ENCODE results near the gene PRDM11. TPM values are rescaled to one million over a fixed set of nuclear protein-coding genes. Genes with fewer than 3 reads are reported as not detected.

The PRDM11 gene
- total RNA-seq, 1 donor from 2014 or later = 1.4 TPM

GRCh38 chr11:45145379-45146071 lies 914 bp upstream of the PRDM11 start:
- H3K4me3 Mint-ChIP-seq = peak overlapping the region; percentile 78
- H3K4me1 Mint-ChIP-seq = peaks cover 19% of the 10 kb centered on the region
- H3K36me3 Mint-ChIP-seq (ENCODE audit: low read depth) = peaks cover 3% of the 10 kb centered on the region
- peak overlapping the region; percentile 12 for H3K27ac Mint-ChIP-seq
- intact Hi-C loops (cut with micrococcal nuclease) = loop anchor here (5.0 to 10.0 kb wide), 2 partner anchors 283 to 571 kb away; no protein-coding TSS in a partner anchor
- peaks cover 56% of the 10 kb centered on the region for H3K27me3 Mint-ChIP-seq
- DNase-seq = peak; percentile 59
- H3K9me3 Mint-ChIP-seq = peaks cover 7% of the 10 kb centered on the region

GRCh38 chr11:45147017-45147728 lies 734 bp downstream of the PRDM11 start:
- intact Hi-C loops (cut with micrococcal nuclease) = loop anchor here (1.0 to 10.0 kb wide), 3 partner anchors 192 to 572 kb away; no protein-coding TSS in a partner anchor

GRCh38 chr11:45147891-45148675 lies 1.6 kb downstream of the PRDM11 start:
- Mint-ChIP-seq H3K4me3 (peak overlapping the region; percentile 82), H3K27ac (no peak overlapping the region), H3K4me1 (peaks cover 10% of the 10 kb centered on the region), H3K36me3 (ENCODE audit: low read depth) (peaks cover 3% of the 10 kb centered on the region), H3K9me3 (peaks cover 8% of the 10 kb centered on the region), H3K27me3 (peaks cover 35% of the 10 kb centered on the region)
- intact Hi-C loops (cut with micrococcal nuclease) = loop anchor here (1.0 to 10.0 kb wide), 3 partner anchors 191 to 573 kb away; no protein-coding TSS in a partner anchor
- DNase-seq = no peak

More at GRCh38 chr11:45147017-45147728, 734 bp downstream of the PRDM11 start:
- peak overlapping the region; percentile 83 for H3K27ac Mint-ChIP-seq
- H3K4me3 Mint-ChIP-seq = peak overlapping the region; percentile 82
- DNase-seq = peak; percentile 98
- H3K9me3 Mint-ChIP-seq = peaks cover 8% of the 10 kb centered on the region
- H3K4me1 Mint-ChIP-seq = peaks cover 12% of the 10 kb centered on the region
- peaks cover 3% of the 10 kb centered on the region for H3K36me3 Mint-ChIP-seq (ENCODE audit: low read depth)
- peaks cover 44% of the 10 kb centered on the region for H3K27me3 Mint-ChIP-seq

GRCh38 chr11:45149483-45150056 lies 3.1 kb downstream of the PRDM11 start:
- Mint-ChIP-seq H3K27ac (no peak overlapping the region), H3K36me3 (ENCODE audit: low read depth) (peaks cover 3% of the 10 kb centered on the region), H3K9me3 (peaks cover 8% of the 10 kb centered on the region), H3K4me3 (no peak overlapping the region), H3K27me3 (peaks cover 22% of the 10 kb centered on the region), H3K4me1 (peaks cover 10% of the 10 kb centered on the region)
- no peak for DNase-seq
- intact Hi-C loops (cut with micrococcal nuclease) = loop anchor here (5.0 to 10.0 kb wide), 2 partner anchors 287 to 575 kb away; no protein-coding TSS in a partner anchor

- Mint-ChIP-seq H3K4me3 (no peak overlapping the region), H3K9me3 (peaks cover 8% of the 10 kb centered on the region), H3K27me3 (peaks cover 16% of the 10 kb centered on the region), H3K36me3 (ENCODE audit: low read depth) (peaks cover 3% of the 10 kb centered on the region), H3K4me1 (peaks cover 10% of the 10 kb centered on the region), H3K27ac (no peak overlapping the region)
- intact Hi-C loops (cut with micrococcal nuclease) = no loop called here
- DNase-seq = no peak
These were observed 3.9 kb downstream of the PRDM11 start for GRCh38 chr11:45150301-45150700.

GRCh38 chr11:45150943-45151342 lies 4.5 kb downstream of the PRDM11 start:
- intact Hi-C loops (cut with micrococcal nuclease) = no loop called here
- peaks cover 6% of the 10 kb centered on the region for H3K4me1 Mint-ChIP-seq
- peaks cover 10% of the 10 kb centered on the region for H3K27me3 Mint-ChIP-seq
- no peak overlapping the region for H3K4me3 Mint-ChIP-seq
- peaks cover 2% of the 10 kb centered on the region for H3K36me3 Mint-ChIP-seq (ENCODE audit: low read depth)
- no peak for DNase-seq
- no peak overlapping the region for H3K27ac Mint-ChIP-seq
- H3K9me3 Mint-ChIP-seq = peaks cover 8% of the 10 kb centered on the region

GRCh38 chr11:45151362-45151982 lies 5.0 kb downstream of the PRDM11 start:
- Mint-ChIP-seq H3K4me3 (no peak overlapping the region), H3K27ac (no peak overlapping the region), H3K27me3 (peaks cover 5% of the 10 kb centered on the region), H3K36me3 (ENCODE audit: low read depth) (peaks cover 2% of the 10 kb centered on the region), H3K4me1 (peaks cover 5% of the 10 kb centered on the region), H3K9me3 (peaks cover 8% of the 10 kb centered on the region)
- DNase-seq = no peak
- intact Hi-C loops (cut with micrococcal nuclease) = no loop called here

GRCh38 chr11:45152740-45153595 lies 6.5 kb downstream of the PRDM11 start:
- Mint-ChIP-seq H3K36me3 (ENCODE audit: low read depth) (peaks cover 2% of the 10 kb centered on the region), H3K4me1 (no peaks in the 10 kb centered on the region), H3K27me3 (peaks cover 5% of the 10 kb centered on the region), H3K27ac (no peak overlapping the region), H3K9me3 (peaks cover 8% of the 10 kb centered on the region), H3K4me3 (no peak overlapping the region)
- DNase-seq = no peak
- intact Hi-C loops (cut with micrococcal nuclease) = no loop called here

GRCh38 chr11:45154276-45154675 lies 7.8 kb downstream of the PRDM11 start:
- no peaks in the 10 kb centered on the region for H3K4me1 Mint-ChIP-seq
- H3K27me3 Mint-ChIP-seq = no peaks in the 10 kb centered on the region
- intact Hi-C loops (cut with micrococcal nuclease) = no loop called here
- peaks cover 8% of the 10 kb centered on the region for H3K9me3 Mint-ChIP-seq
- no peak for DNase-seq
- no peak overlapping the region for H3K27ac Mint-ChIP-seq
- no peak overlapping the region for H3K4me3 Mint-ChIP-seq
- peaks cover 2% of the 10 kb centered on the region for H3K36me3 Mint-ChIP-seq (ENCODE audit: low read depth)

GRCh38 chr11:45155058-45155551 lies 8.7 kb downstream of the PRDM11 start:
- no peak overlapping the region for H3K4me3 Mint-ChIP-seq
- DNase-seq = no peak
- intact Hi-C loops (cut with micrococcal nuclease) = no loop called here
- H3K9me3 Mint-ChIP-seq = peaks cover 5% of the 10 kb centered on the region
- H3K27me3 Mint-ChIP-seq = no peaks in the 10 kb centered on the region
- H3K4me1 Mint-ChIP-seq = no peaks in the 10 kb centered on the region
- peak overlapping the region; percentile 17 for H3K27ac Mint-ChIP-seq
- H3K36me3 Mint-ChIP-seq (ENCODE audit: low read depth) = peaks cover under 1% of the 10 kb centered on the region

GRCh38 chr11:45155627-45156180 lies 9.3 kb downstream of the PRDM11 start:
- no peak overlapping the region for H3K4me3 Mint-ChIP-seq
- H3K27ac Mint-ChIP-seq = no peak overlapping the region
- H3K4me1 Mint-ChIP-seq = no peaks in the 10 kb centered on the region
- no peaks in the 10 kb centered on the region for H3K9me3 Mint-ChIP-seq
- intact Hi-C loops (cut with micrococcal nuclease) = no loop called here
- no peaks in the 10 kb centered on the region for H3K36me3 Mint-ChIP-seq (ENCODE audit: low read depth)
- DNase-seq = no peak
- no peaks in the 10 kb centered on the region for H3K27me3 Mint-ChIP-seq

GRCh38 chr11:45156201-45156600 lies 9.8 kb downstream of the PRDM11 start:
- no peaks in the 10 kb centered on the region for H3K9me3 Mint-ChIP-seq
- H3K27me3 Mint-ChIP-seq = no peaks in the 10 kb centered on the region
- DNase-seq = no peak
- H3K36me3 Mint-ChIP-seq (ENCODE audit: low read depth) = no peaks in the 10 kb centered on the region
- H3K27ac Mint-ChIP-seq = no peak overlapping the region
- no peak overlapping the region for H3K4me3 Mint-ChIP-seq
- H3K4me1 Mint-ChIP-seq = no peaks in the 10 kb centered on the region
- intact Hi-C loops (cut with micrococcal nuclease) = no loop called here

Data from activated CD4-positive, alpha-beta T cell treated with anti-CD3 and anti-CD28 coated beads, Interleukin-2, amount 10 ng/mL, durations not matched to agents 24 days and 14 days (primary cell).